GM23248 (cell line): ENCODE results near the gene SMARCB1. TPM values are rescaled to one million over a fixed set of nuclear protein-coding genes. Genes with fewer than 3 reads are reported as not detected.

Source experiments
- DNase-seq: peaks from one replicate; pipeline ENCODE4 v3.0.0-alpha.2; 2015
- H2AFZ ChIP-seq: fragments of 200-600 bp; sonication (generic); 2 replicates; pipeline ENCODE4 v1.6.1; 2016; ENCODE audit warnings: antibody characterized with exemption
- H3F3A ChIP-seq: fragments of 200-600 bp; sonication (generic); 2 replicates; pipeline ENCODE4 v1.6.1; 2016; ENCODE audit warnings: mild to moderate bottlenecking, antibody characterized with exemption, mixed run types; ENCODE audit not compliant: insufficient read depth
- H3K27ac ChIP-seq: fragments of 200-600 bp; sonication (generic); 2 replicates; pipeline ENCODE4 v1.5.1; 2016; ENCODE audit warnings: mild to moderate bottlenecking
- H3K27me3 ChIP-seq: fragments of 200-600 bp; sonication (generic); replicated peaks from 2 replicates; pipeline ENCODE4 v1.6.1; 2016; ENCODE audit warnings: mild to moderate bottlenecking; ENCODE audit not compliant: insufficient read depth
- H3K36me3 ChIP-seq: fragments of 200-600 bp; sonication (generic); 2 replicates; pipeline ENCODE4 v1.6.1; 2016; ENCODE audit warnings: low read depth, mild to moderate bottlenecking
- H3K4me1 ChIP-seq: fragments of 200-600 bp; sonication (generic); 2 replicates; pipeline ENCODE4 v1.6.1; 2016; ENCODE audit warnings: mild to moderate bottlenecking; ENCODE audit not compliant: insufficient read depth
- H3K4me2 ChIP-seq: fragments of 200-600 bp; sonication (generic); one replicate; pipeline ENCODE4 v1.6.1; 2016; ENCODE audit warnings: mild to moderate bottlenecking; ENCODE audit not compliant: unreplicated experiment
- H3K4me3 ChIP-seq: fragments of 200-600 bp; sonication (generic); 2 replicates; pipeline ENCODE4 v1.5.1; 2016; ENCODE audit warnings: mild to moderate bottlenecking
- H3K79me2 ChIP-seq: fragments of 200-600 bp; sonication (generic); 2 replicates; pipeline ENCODE4 v1.6.1; 2016; ENCODE audit warnings: mild to moderate bottlenecking; ENCODE audit not compliant: insufficient read depth
- H3K9ac ChIP-seq: fragments of 200-600 bp; sonication (generic); 2 replicates; pipeline ENCODE4 v1.6.1; 2016; ENCODE audit warnings: mild to moderate bottlenecking
- H3K9me2 ChIP-seq: fragments of 200-600 bp; sonication (generic); 2 replicates; pipeline ENCODE4 v1.6.1; 2016; ENCODE audit warnings: mixed run types, mild to moderate bottlenecking, moderate library complexity; ENCODE audit not compliant: insufficient read depth
- H3K9me3 ChIP-seq: fragments of 200-600 bp; sonication (generic); one replicate; pipeline ENCODE4 v1.6.1; 2017; ENCODE audit warnings: low read depth
- H4K20me1 ChIP-seq: fragments of 200-600 bp; sonication (generic); 2 replicates; pipeline ENCODE4 v1.6.0; 2016; ENCODE audit not compliant: insufficient read depth
- EZH2 ChIP-seq: fragments of 200-600 bp; sonication (generic); IDR thresholded peaks from 2 replicates; pipeline ENCODE4 v1.6.1; 2018; ENCODE audit warnings: antibody characterized with exemption, mild to moderate bottlenecking; ENCODE audit not compliant: insufficient read depth, poor library complexity, severe bottlenecking
- EZH2phosphoT487 ChIP-seq: fragments of 200-600 bp; sonication (generic); IDR thresholded peaks from 2 replicates; pipeline ENCODE4 v1.6.1; 2018; ENCODE audit warnings: antibody characterized with exemption, moderate library complexity, mild to moderate bottlenecking, low read depth; ENCODE audit not compliant: insufficient read depth
- WGBS, 2 experiments: methylation state at CpG; one replicate each; pipeline ENCODE4 v1.1.6; 2015 to 2017; ENCODE audit warnings: low lambda C conversion rate in 2 of 2, low coverage in 1 of 2; ENCODE audit errors: missing lambda C conversion rate in 2 of 2; 5-methylcytosine and 5-hydroxymethylcytosine counted together
- in situ Hi-C: fragments of 300-500 bp; cut with MboI; formaldehyde crosslinking; loops from 2 replicates; pipeline ENCODE4 v1.15.0; 2020
- polyA plus RNA-seq: library from polyadenylated mRNA; unstranded; fragments of >200 nt; fragmentation: Nextera tagmentation; extraction: Ambion mirVana; gene quantifications from 2 replicates; pipeline ENCODE4 v1.2.1, GENCODE V29; 2016
- small RNA-seq: library from RNA; depleted of rRNA; stranded (forward); fragments of <200 nt; gene quantifications from one replicate; pipeline ENCODE3, GENCODE V24; 2014; ENCODE audit warnings: low read depth, low replicate concordance
- total RNA-seq: library from RNA; depleted of rRNA; stranded (reverse); fragments of >200 nt; shearing (Covaris generic); gene quantifications from 2 replicates; pipeline ENCODE4 v1.2.3, GENCODE V29; 2014; rRNA removed

The SMARCB1 gene
- total and polyA plus RNA-seq, 2 experiments from 2014 or later, result 63.9 to 85.2 TPM

DNA sequence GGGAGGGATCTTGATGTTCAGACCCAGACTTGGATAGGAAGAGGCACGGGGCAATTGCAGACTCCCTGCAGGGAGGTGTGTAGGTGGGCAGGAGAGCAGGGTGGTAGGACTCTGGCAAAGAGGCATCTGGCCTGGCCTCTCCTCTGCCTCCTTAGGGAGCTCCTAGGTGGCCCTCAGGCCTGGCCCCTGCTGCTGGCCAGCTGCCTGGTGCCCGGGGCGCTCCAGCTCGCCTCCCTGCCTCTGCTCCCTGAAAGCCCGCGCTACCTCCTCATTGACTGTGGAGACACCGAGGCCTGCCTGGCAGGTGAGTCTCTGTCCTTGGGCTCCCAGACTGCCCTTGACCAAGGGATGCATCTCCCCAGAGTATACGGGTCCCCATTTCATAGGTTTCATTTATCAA lies 90.8 kb downstream of the SMARCB1 start:
- no peaks in the 10 kb centered on the region for H4K20me1 ChIP-seq
- H3K9me2 ChIP-seq, result no peaks in the 10 kb centered on the region
- no peak overlapping the region for H3K4me2 ChIP-seq
- in situ Hi-C loops, result no loop called here
- H3K27me3 ChIP-seq, result no peaks in the 10 kb centered on the region
- no peaks in the 10 kb centered on the region for H3K36me3 ChIP-seq
- H3K27ac ChIP-seq, result no peak overlapping the region
- TF ChIP-seq EZH2 (no peak), EZH2phosphoT487 (no peak)
- no peak overlapping the region for H3K4me3 ChIP-seq
- no peaks in the 10 kb centered on the region for H3K9me3 ChIP-seq
- no peak for DNase-seq
- H3F3A ChIP-seq, result no peaks in the 10 kb centered on the region
- no peak overlapping the region for H2AFZ ChIP-seq
- H3K79me2 ChIP-seq, result no peaks in the 10 kb centered on the region
- H3K4me1 ChIP-seq, result no peaks in the 10 kb centered on the region
- no peak overlapping the region for H3K9ac ChIP-seq
- WGBS, 2 experiments, result 94% methylated on average over 8 of the region's 8 CpGs

DNA sequence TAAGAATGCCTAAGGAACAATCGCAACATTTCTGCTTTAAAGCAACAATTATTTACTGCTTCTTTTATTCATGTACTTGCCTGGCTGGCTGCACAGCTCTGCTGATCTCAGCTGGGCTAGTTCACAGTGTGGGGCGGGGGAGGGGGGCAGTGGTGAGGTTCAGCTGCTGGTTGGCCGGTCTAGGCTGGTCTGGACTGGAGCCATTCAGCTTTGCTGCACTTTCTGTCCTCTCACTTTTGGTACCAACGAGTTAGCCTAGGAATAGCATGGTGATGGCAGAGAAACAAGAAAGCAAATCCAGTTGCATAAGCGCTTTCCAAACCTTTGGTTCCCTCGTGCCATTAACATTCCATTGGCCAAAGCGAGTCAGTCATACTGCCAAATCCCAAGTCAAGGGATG lies 91.5 kb downstream of the SMARCB1 start:
- in situ Hi-C loops, result no loop called here
- WGBS, 2 experiments, result 84 to 86% methylated on average over 7 of the region's 7 CpGs
- H3K4me2 ChIP-seq, result no peak overlapping the region
- H3K9me3 ChIP-seq, result no peaks in the 10 kb centered on the region
- no peaks in the 10 kb centered on the region for H3K9me2 ChIP-seq
- H2AFZ ChIP-seq, result no peak overlapping the region
- H4K20me1 ChIP-seq, result no peaks in the 10 kb centered on the region
- H3K4me1 ChIP-seq, result no peaks in the 10 kb centered on the region
- H3K27ac ChIP-seq, result no peak overlapping the region
- H3K4me3 ChIP-seq, result no peak overlapping the region
- H3F3A ChIP-seq, result no peaks in the 10 kb centered on the region
- H3K9ac ChIP-seq, result no peak overlapping the region
- no peaks in the 10 kb centered on the region for H3K36me3 ChIP-seq
- no peaks in the 10 kb centered on the region for H3K27me3 ChIP-seq
- no peaks in the 10 kb centered on the region for H3K79me2 ChIP-seq
- TF ChIP-seq EZH2 (no peak), EZH2phosphoT487 (no peak)
- no peak for DNase-seq

DNA sequence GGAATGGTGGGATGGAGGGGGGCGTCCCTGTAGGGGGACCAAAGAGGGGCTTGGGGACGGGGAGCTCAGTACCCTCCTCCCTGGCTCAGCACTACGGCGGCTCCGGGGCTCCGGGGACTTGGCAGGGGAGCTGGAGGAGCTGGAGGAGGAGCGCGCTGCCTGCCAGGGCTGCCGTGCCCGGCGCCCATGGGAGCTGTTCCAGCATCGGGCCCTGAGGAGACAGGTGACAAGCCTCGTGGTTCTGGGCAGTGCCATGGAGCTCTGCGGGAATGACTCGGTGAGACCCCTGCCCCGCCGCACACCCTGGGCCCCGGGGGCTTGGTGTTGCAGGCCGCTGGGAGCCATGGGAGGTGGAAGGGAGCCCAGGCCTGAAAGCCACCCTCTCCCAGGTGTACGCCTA lies 95.6 kb downstream of the SMARCB1 start:
- H2AFZ ChIP-seq, result no peak overlapping the region
- no peaks in the 10 kb centered on the region for H3K9me2 ChIP-seq
- DNase-seq, result no peak
- H3K27me3 ChIP-seq, result no peaks in the 10 kb centered on the region
- no peaks in the 10 kb centered on the region for H3K9me3 ChIP-seq
- H4K20me1 ChIP-seq, result no peaks in the 10 kb centered on the region
- in situ Hi-C loops, result no loop called here
- no peak overlapping the region for H3K9ac ChIP-seq
- H3K79me2 ChIP-seq, result no peaks in the 10 kb centered on the region
- no peaks in the 10 kb centered on the region for H3K4me1 ChIP-seq
- H3K4me3 ChIP-seq, result no peak overlapping the region
- H3K4me2 ChIP-seq, result no peak overlapping the region
- TF ChIP-seq EZH2phosphoT487, result no peak
- no peak for TF ChIP-seq EZH2
- no peaks in the 10 kb centered on the region for H3F3A ChIP-seq
- 85 to 86% methylated on average over 11 to 17 of the region's 20 CpGs for WGBS, 2 experiments
- H3K27ac ChIP-seq, result no peak overlapping the region
- no peaks in the 10 kb centered on the region for H3K36me3 ChIP-seq

DNA sequence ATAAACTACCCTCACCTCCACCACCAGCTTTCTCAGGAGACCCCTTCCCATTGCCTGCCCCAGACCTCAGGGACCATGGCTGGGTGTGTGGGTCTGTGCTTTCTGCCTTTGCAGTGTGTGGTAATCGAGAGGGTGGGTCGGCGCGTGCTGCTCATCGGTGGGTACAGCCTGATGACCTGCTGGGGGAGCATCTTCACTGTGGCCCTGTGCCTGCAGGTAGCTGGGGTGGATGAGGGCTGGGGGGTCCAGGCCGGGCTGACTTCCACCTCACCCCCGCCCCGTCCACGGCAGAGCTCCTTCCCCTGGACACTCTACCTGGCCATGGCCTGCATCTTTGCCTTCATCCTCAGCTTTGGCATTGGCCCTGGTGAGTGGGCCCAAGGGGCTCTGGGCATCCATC lies 96.9 kb downstream of the SMARCB1 start:
- Histone ChIP-seq H3K9me2 (no peaks in the 10 kb centered on the region), H3K36me3 (no peaks in the 10 kb centered on the region), H2AFZ (no peak overlapping the region), H3F3A (peaks cover 9% of the 10 kb centered on the region; the same call in 1 of the 2 replicates), H3K4me2 (no peak overlapping the region), H3K9me3 (no peaks in the 10 kb centered on the region), H4K20me1 (no peaks in the 10 kb centered on the region), H3K4me3 (no peak overlapping the region), H3K79me2 (no peaks in the 10 kb centered on the region), H3K27me3 (no peaks in the 10 kb centered on the region), H3K9ac (no peak overlapping the region), H3K4me1 (peaks cover 3% of the 10 kb centered on the region), H3K27ac (no peak overlapping the region)
- WGBS, 2 experiments, result 94 to 96% methylated on average over 9 of the region's 9 CpGs
- DNase-seq, result no peak
- in situ Hi-C loops, result no loop called here
- TF ChIP-seq EZH2phosphoT487 (no peak), EZH2 (no peak)

DNA sequence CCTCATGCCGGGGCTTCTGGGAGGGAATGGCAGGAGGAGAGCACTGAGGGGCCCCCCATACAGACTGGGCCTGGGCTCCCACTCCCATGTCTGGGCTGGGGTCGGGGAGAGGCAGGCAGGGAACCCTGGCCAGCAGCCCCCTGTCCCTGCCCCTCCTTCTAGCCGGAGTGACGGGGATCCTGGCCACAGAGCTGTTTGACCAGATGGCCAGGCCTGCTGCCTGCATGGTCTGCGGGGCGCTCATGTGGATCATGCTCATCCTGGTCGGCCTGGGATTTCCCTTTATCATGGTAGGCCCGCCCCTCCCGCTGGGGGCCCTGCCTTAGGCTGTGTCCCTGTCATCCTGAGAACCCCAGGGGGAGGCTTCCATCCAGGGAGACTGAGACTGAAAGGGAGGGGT lies 97.4 kb downstream of the SMARCB1 start:
- Histone ChIP-seq H3K9ac (no peak overlapping the region), H3K4me3 (no peak overlapping the region), H3K4me2 (no peak overlapping the region), H3K79me2 (no peaks in the 10 kb centered on the region), H3K27ac (no peak overlapping the region), H3K36me3 (no peaks in the 10 kb centered on the region), H2AFZ (no peak overlapping the region), H3K9me2 (no peaks in the 10 kb centered on the region), H4K20me1 (no peaks in the 10 kb centered on the region), H3K4me1 (peaks cover 4% of the 10 kb centered on the region), H3K27me3 (no peaks in the 10 kb centered on the region), H3K9me3 (no peaks in the 10 kb centered on the region), H3F3A (peaks cover 12% of the 10 kb centered on the region; the same call in 1 of the 2 replicates)
- TF ChIP-seq EZH2phosphoT487 (no peak), EZH2 (no peak)
- in situ Hi-C loops, result no loop called here
- DNase-seq, result no peak
- WGBS, 2 experiments, result 83 to 87% methylated on average over 8 of the region's 9 CpGs

Small RNA genes within 50 kb of the gene (small RNA-seq; reads per million reads assigned to genes)
- gene RN7SL268P, result not detected

Other genes starting within 250 kb of the SMARCB1 start
- gene IGLL1, start 206.7 kb upstream of the SMARCB1 start, total RNA-seq, result not detected in 2 replicates
- not detected in 2 replicates for gene IGLL1, start 206.7 kb upstream of the SMARCB1 start, polyA plus RNA-seq
- gene DRICH1, start 154.6 kb upstream of the SMARCB1 start, total RNA-seq, result not detected in 2 replicates
- not detected in 2 replicates for gene DRICH1, start 154.6 kb upstream of the SMARCB1 start, polyA plus RNA-seq
- not detected in 2 replicates for gene RGL4, start 96.0 kb upstream of the SMARCB1 start, total RNA-seq
- gene RGL4, start 96.0 kb upstream of the SMARCB1 start, polyA plus RNA-seq, result 0.06 and 0.49 TPM in 2 replicates
- 2.5 and 3.3 TPM in 2 replicates for gene ZNF70, start 35.9 kb upstream of the SMARCB1 start, total RNA-seq
- 1.0 and 1.2 TPM in 2 replicates for gene ZNF70, start 35.9 kb upstream of the SMARCB1 start, polyA plus RNA-seq
- not detected in 2 replicates for gene VPREB3, start 32.5 kb upstream of the SMARCB1 start, total RNA-seq
- gene VPREB3, start 32.5 kb upstream of the SMARCB1 start, polyA plus RNA-seq, result not detected in 2 replicates
- 0.13 TPM in 1 of 2 replicates, not detected in the other for gene C22orf15, start 24.0 kb upstream of the SMARCB1 start, total RNA-seq
- gene C22orf15, start 24.0 kb upstream of the SMARCB1 start, polyA plus RNA-seq, result 0.41 and 0.54 TPM in 2 replicates
- gene CHCHD10, start 19.0 kb upstream of the SMARCB1 start, total RNA-seq, result 1.6 TPM in 1 of 2 replicates, not detected in the other
- 20.3 and 22.3 TPM in 2 replicates for gene CHCHD10, start 19.0 kb upstream of the SMARCB1 start, polyA plus RNA-seq
- 2.9 and 18.2 TPM in 2 replicates for gene MMP11, start 14.1 kb upstream of the SMARCB1 start, total RNA-seq
- 1.3 and 2.5 TPM in 2 replicates for gene MMP11, start 14.1 kb upstream of the SMARCB1 start, polyA plus RNA-seq
- 1.2 and 2.3 TPM in 2 replicates for gene DERL3, start 52.0 kb downstream of the SMARCB1 start, total RNA-seq
- gene DERL3, start 52.0 kb downstream of the SMARCB1 start, polyA plus RNA-seq, result 0.73 and 0.76 TPM in 2 replicates
- gene SLC2A11, start 70.9 kb downstream of the SMARCB1 start, total RNA-seq, result 8.5 and 16.6 TPM in 2 replicates
- gene SLC2A11, start 70.9 kb downstream of the SMARCB1 start, polyA plus RNA-seq, result 5.7 and 6.1 TPM in 2 replicates
- 262 and 335 TPM in 2 replicates for gene MIF, start 107.4 kb downstream of the SMARCB1 start, total RNA-seq
- gene MIF, start 107.4 kb downstream of the SMARCB1 start, polyA plus RNA-seq, result 2,233 and 2,246 TPM in 2 replicates
- gene GSTT2B, start 174.2 kb downstream of the SMARCB1 start, total RNA-seq, result 5.3 and 8.7 TPM in 2 replicates
- gene GSTT2B, start 174.2 kb downstream of the SMARCB1 start, polyA plus RNA-seq, result 13.7 and 15.6 TPM in 2 replicates
- not detected in 2 replicates for gene DDTL, start 179.9 kb downstream of the SMARCB1 start, total RNA-seq
- 1.3 and 2.4 TPM in 2 replicates for gene DDTL, start 179.9 kb downstream of the SMARCB1 start, polyA plus RNA-seq
- 80.8 and 96.1 TPM in 2 replicates for gene DDT, start 187.5 kb downstream of the SMARCB1 start, total RNA-seq
- gene DDT, start 187.5 kb downstream of the SMARCB1 start, polyA plus RNA-seq, result 163 and 164 TPM in 2 replicates
- gene GSTT2, start 193.2 kb downstream of the SMARCB1 start, total RNA-seq, result 0.65 and 2.1 TPM in 2 replicates
- gene GSTT2, start 193.2 kb downstream of the SMARCB1 start, polyA plus RNA-seq, result 1.2 and 1.4 TPM in 2 replicates
- gene GSTT4, start 218.5 kb downstream of the SMARCB1 start, total RNA-seq, result not detected in 2 replicates
- not detected in 2 replicates for gene GSTT4, start 218.5 kb downstream of the SMARCB1 start, polyA plus RNA-seq
- gene CABIN1, start 224.3 kb downstream of the SMARCB1 start, total RNA-seq, result 21.5 and 28.7 TPM in 2 replicates
- gene CABIN1, start 224.3 kb downstream of the SMARCB1 start, polyA plus RNA-seq, result 10.6 and 14.3 TPM in 2 replicates